Psoas muscle (tissue), 8 donors: ENCODE measurements around the gene SSU72. TPM values are rescaled to one million over a fixed set of nuclear protein-coding genes. Genes with fewer than 3 reads are reported as not detected.
"Not testable (repeated sequence)": the region's sequence is repeated elsewhere in the genome, so short reads cannot be mapped to it uniquely, and the experiment has no call there.

Experiments used
- ATAC-seq, 4 donors: fragments of 200-7000 bp; cut with Tn5 transposase; one replicate each; pipeline ENCODE4 v1.9.1; 2020; ENCODE audit warnings: moderate library complexity in 3 of 4, mild to moderate bottlenecking in 2 of 4
- DNase-seq, 2 donors: peaks; one replicate each; pipeline ENCODE4 v3.0.0-alpha.2; 2020
- H3K27ac ChIP-seq: fragments of 200-600 bp; one replicate; pipeline ENCODE4 v1.8.0; 2022
- H3K27me3 ChIP-seq, 3 donors: fragments of 200-600 bp in 1 of 3; one replicate each; pipeline versions ENCODE4 v1.6.1 to v1.8.0; 2013 to 2022; ENCODE audit warnings: low read length in 2 of 3, mild to moderate bottlenecking in 2 of 3, moderate library complexity in 1 of 3; ENCODE audit not compliant: insufficient read depth in 3 of 3
- H3K36me3 ChIP-seq, 2 donors: fragments of 200-600 bp in 1 of 2; one replicate each; pipeline versions ENCODE4 v1.6.1 to v1.8.0; 2013 to 2022; ENCODE audit warnings: low read depth in 1 of 2, mild to moderate bottlenecking in 1 of 2, moderate library complexity in 1 of 2; ENCODE audit not compliant: insufficient read depth in 1 of 2
- H3K4me1 ChIP-seq: fragments of 200-600 bp; one replicate; pipeline ENCODE4 v1.8.0; 2022
- H3K4me3 ChIP-seq: fragments of 200-600 bp; one replicate; pipeline ENCODE4 v1.8.0; 2022; ENCODE audit warnings: mild to moderate bottlenecking
- H3K9me3 ChIP-seq: fragments of 200-600 bp; one replicate; pipeline ENCODE4 v1.8.0; 2022
- CTCF ChIP-seq: fragments of 200-600 bp; IDR thresholded peaks from one replicate; pipeline ENCODE4 v1.8.0; 2022; ENCODE audit warnings: antibody characterized with exemption
- WGBS, 3 donors: extraction: QIAGEN DNeasy Blood & Tissue Kit; methylation state at CpG; one replicate each; pipeline versions ENCODE4 v1.1.6 to v1.1.7; 2013; 5-methylcytosine and 5-hydroxymethylcytosine counted together
- intact Hi-C, 2 donors: fragments of 100-400 bp; cut with DNase I; formaldehyde crosslinking; loops; one replicate each; pipeline versions ENCODE4 v1.11.0 to v1.14.2; 2022
- polyA plus RNA-seq, 3 donors: library from polyadenylated mRNA; stranded (reverse); fragments of 200-250 nt; gene quantifications; one replicate each; pipeline ENCODE4 v1.2.3, GENCODE V29; 2013
- total RNA-seq, 4 donors: library from RNA; stranded (reverse); fragmentation: NEBNext Ultra II Directional in 2 of 4; extraction: Animal tissue kit (Norgen Biotek cat#: 25700) in 2 of 4; gene quantifications; one replicate each; pipeline versions ENCODE4 v1.2.1 to v1.2.4, GENCODE V29; 2021 to 2023
- donor health status: healthy with polysubstance abuse.
- donor health status: DM: no; HTN: no; CAD: no; lungs with moderate emphysema.
- donor health status: Bipolar disorder and iron deficiency.
- donor health status: healthy.
- donor health status: DM: yes; HTN: yes; CAD: no.
- donor health status: DM: no; HTN: no; CAD: no.
- donor health status: DM: no; HTN: no; CAD: no.
- donor health status: DM: yes; HTN: yes; CAD: no.

Gene SSU72
- total and polyA plus RNA-seq, 7 donors, result 130 to 207 (median 179) TPM

DNA sequence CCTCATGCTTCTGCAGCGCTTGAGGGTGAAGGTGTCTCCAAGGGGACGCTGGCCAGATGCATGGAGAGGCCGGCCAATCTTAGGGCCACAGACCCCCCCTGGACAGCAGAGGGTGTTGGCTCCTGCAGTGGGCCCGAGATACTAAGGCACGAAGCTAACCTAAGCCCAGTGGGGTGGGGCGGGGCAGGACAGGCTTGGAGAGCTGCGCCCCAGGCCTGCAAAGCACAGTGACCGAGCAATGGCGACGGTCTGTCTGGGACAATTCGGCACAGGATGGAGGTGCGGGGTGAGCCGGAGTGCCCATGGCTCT is 24.0 kb upstream of the SSU72 start:
- H3K27me3 ChIP-seq, result peaks cover 0 to 51% (median 21%) of the 10 kb centered on the region in 3 donors

DNA sequence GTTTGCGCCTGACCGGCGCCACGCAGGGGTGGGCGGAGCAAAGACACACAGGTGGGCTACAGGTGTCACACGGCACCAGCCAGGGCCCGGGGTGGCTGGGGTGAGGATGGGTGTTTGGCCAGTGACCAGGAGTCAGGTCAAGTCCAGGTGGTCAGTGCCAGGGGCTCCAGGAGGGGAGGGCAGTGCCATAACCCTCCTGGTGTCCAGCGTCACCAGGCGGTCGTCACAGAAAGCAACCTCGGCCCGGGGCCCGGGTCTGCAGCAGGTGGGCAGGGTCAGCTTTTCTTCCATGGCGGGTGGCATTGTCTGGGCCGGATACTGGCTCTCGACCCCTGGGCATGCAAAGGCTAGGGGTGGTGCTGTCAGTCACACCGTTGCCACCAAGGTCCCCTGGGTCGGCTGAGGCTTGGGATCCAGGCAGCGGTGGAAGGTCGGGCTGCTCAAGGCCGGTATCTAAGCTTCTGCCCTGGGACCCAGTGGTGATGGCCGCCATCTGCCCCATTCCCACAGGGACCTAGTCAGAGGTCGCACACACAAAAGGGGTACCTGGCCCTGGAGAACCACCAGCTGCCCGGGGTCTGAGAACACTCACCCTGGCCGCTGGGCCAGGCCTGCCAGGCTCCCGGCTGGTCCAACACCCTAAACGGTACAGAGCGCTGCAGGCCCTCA is 23.5 kb upstream of the SSU72 start:
- Histone ChIP-seq H3K27me3 (peaks cover 0 to 46% (median 20%) of the 10 kb centered on the region in 3 donors), H3K4me1 (peaks cover 13% of the 10 kb centered on the region), H3K36me3 (no peaks in the 10 kb centered on the region), H3K27ac (no peak overlapping the region), H3K4me3 (no peak overlapping the region), H3K9me3 (no peaks in the 10 kb centered on the region)
- peak in 1 of 4 donors; percentile 5 for ATAC-seq
- WGBS, 3 donors, result 77 to 81% (median 80%) methylated on average over 28 of the region's 28 CpGs
- intact Hi-C loops, result no loop called here
- DNase-seq, result peak in 1 of 2 donors; percentile 49
- TF ChIP-seq CTCF, result no peak

More for the DNA sequence above, 24.0 kb upstream of the SSU72 start:
- no peaks in the 10 kb centered on the region for H3K9me3 ChIP-seq
- 77 to 81% (median 78%) methylated on average over 12 to 13 of the region's 13 CpGs for WGBS, 3 donors
- intact Hi-C loops, result no loop called here
- no peaks in the 10 kb centered on the region for H3K36me3 ChIP-seq
- H3K27ac ChIP-seq, result no peak overlapping the region
- H3K4me1 ChIP-seq, result peaks cover 13% of the 10 kb centered on the region
- TF ChIP-seq CTCF, result no peak
- ATAC-seq (no peak), DNase-seq (no peak)
- H3K4me3 ChIP-seq, result no peak overlapping the region

GRCh38 chr1:1597275-1597930 is 22.7 kb upstream of the SSU72 start:
- ATAC-seq, result peak; percentile 45 to 53 (median 49)
- no peak overlapping the region for H3K27ac ChIP-seq
- no peak for TF ChIP-seq CTCF
- H3K9me3 ChIP-seq, result no peaks in the 10 kb centered on the region
- 15 to 25% (median 15%) methylated on average over 13 to 14 of the region's 16 CpGs for WGBS, 3 donors
- DNase-seq, result no peak
- H3K4me1 ChIP-seq, result peaks cover 13% of the 10 kb centered on the region
- no peak overlapping the region for H3K4me3 ChIP-seq
- no peaks in the 10 kb centered on the region for H3K36me3 ChIP-seq
- intact Hi-C loops, result no loop called here
- H3K27me3 ChIP-seq, result peaks cover 0 to 38% (median 19%) of the 10 kb centered on the region in 3 donors

DNA sequence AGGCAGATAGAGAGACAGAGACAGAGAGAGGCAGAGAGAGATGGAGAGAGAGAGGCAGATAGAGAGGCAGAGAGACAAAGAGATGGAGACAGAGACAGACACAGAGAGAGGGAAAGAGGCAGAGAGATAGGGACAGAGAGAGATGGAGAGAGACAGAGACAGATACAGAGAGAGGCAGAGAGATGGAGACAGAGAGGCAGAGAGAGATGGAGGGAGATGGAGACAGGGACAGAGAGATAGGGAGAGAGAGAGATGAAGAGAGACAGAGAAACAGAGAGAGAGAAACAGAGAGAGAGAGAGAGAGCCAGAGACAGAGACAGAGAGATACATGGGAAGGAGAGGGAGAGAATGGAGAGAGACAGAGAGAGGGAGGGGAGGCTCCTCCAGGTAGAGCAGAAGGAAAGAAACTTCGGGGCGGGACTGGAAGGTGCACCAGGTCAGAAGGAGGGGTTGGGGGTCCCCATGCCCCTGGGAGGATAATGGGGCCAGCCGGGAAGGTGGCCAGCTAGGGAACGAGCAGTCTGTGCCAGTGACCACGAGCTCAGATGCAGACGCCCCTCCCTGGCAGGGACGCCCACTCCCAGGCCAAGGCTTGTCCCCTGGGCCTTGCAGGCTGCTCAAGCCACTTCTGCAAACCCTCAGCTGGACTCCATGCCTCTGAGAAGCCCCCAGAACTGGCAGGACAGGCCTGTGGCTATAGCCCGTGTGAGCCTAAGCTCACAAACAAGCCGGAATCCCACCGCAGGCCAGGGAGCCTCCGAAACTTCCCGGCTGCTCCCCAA is 22.0 kb upstream of the SSU72 start:
- peaks cover 0 to 32% (median 19%) of the 10 kb centered on the region in 3 donors for H3K27me3 ChIP-seq
- no peak for TF ChIP-seq CTCF

GRCh38 chr1:1595341-1595740 is 20.7 kb upstream of the SSU72 start:
- H3K27me3 ChIP-seq, result peaks cover 0 to 19% (median 10%) of the 10 kb centered on the region in 3 donors
- H3K36me3 ChIP-seq, DNase-seq, H3K4me3 ChIP-seq, H3K9me3 ChIP-seq, H3K27ac ChIP-seq, H3K4me1 ChIP-seq, ATAC-seq, intact Hi-C loops: not testable (repeated sequence)
- WGBS, 3 donors, result 79 to 83% (median 83%) methylated on average over 2 of the region's 2 CpGs

More for the DNA sequence above, 22.0 kb upstream of the SSU72 start:
- intact Hi-C loops, result no loop called here
- DNase-seq, result no peak
- 29 to 32% (median 30%) methylated on average over 9 to 12 of the region's 12 CpGs for WGBS, 3 donors
- Histone ChIP-seq H3K36me3 (no peaks in the 10 kb centered on the region), H3K27ac (no peak overlapping the region), H3K9me3 (no peaks in the 10 kb centered on the region), H3K4me3 (no peak overlapping the region), H3K4me1 (peaks cover 13% of the 10 kb centered on the region)
- ATAC-seq, result no peak
